Fibroblast of mammary gland (primary cell): ENCODE measurements around the gene DNMT3B.
A peak's percentile ranks its signal among the peaks of the same experiment; 100 is the strongest.

Experiments
- DNase-seq: peaks from one replicate; pipeline ENCODE4 v3.0.0-alpha.2; 2010; ENCODE audit warnings: low read depth
- H3K4me3 ChIP-seq: 2 replicates; pipeline ENCODE4 v1.5.1; 2011; ENCODE audit warnings: low read depth, mild to moderate bottlenecking, low read length, moderate library complexity; ENCODE audit not compliant: control insufficient read depth
- CTCF ChIP-seq: conservative IDR thresholded peaks from 2 replicates; pipeline ENCODE4 v1.5.1; 2011; ENCODE audit warnings: low read depth, low read length, inconsistent platforms; ENCODE audit not compliant: control insufficient read depth, insufficient read depth

The DNMT3B gene

GRCh38 chr20:32804022-32804715 lies 42.0 kb downstream of the DNMT3B start:
- TF ChIP-seq CTCF, result no peak
- H3K4me3 ChIP-seq, result no peak overlapping the region
- DNase-seq, result no peak

- H3K4me3 ChIP-seq, result no peak overlapping the region
- no peak for TF ChIP-seq CTCF
Observed at GRCh38 chr20:32804817-32805216, 42.6 kb downstream of the DNMT3B start.

GRCh38 chr20:32805721-32806120 lies 43.5 kb downstream of the DNMT3B start:
- no peak for DNase-seq
- no peak for TF ChIP-seq CTCF
- H3K4me3 ChIP-seq, result no peak overlapping the region

More at GRCh38 chr20:32804817-32805216, 42.6 kb downstream of the DNMT3B start:
- no peak for DNase-seq

- no peak overlapping the region for H3K4me3 ChIP-seq
- DNase-seq, result no peak
- no peak for TF ChIP-seq CTCF
Observed at GRCh38 chr20:32806356-32806755, 44.2 kb downstream of the DNMT3B start.

- TF ChIP-seq CTCF, result no peak
- no peak for DNase-seq
- no peak overlapping the region for H3K4me3 ChIP-seq
Observed at GRCh38 chr20:32807706-32808105, 45.5 kb downstream of the DNMT3B start.

- TF ChIP-seq CTCF, result no peak
- DNase-seq, result peak; percentile 17
- no peak overlapping the region for H3K4me3 ChIP-seq
Observed at GRCh38 chr20:32808438-32808837, 46.3 kb downstream of the DNMT3B start.

- no peak overlapping the region for H3K4me3 ChIP-seq
- no peak for DNase-seq
- TF ChIP-seq CTCF, result no peak
Observed at GRCh38 chr20:32809907-32810306, 47.7 kb downstream of the DNMT3B start.
